Measurements from ENCODE around the gene PCDHB11. TPM values are rescaled to one million over a fixed set of nuclear protein-coding genes. Genes with fewer than 3 reads are reported as not detected.
"Not testable (repeated sequence)": the region's sequence is repeated elsewhere in the genome, so short reads cannot be mapped to it uniquely, and the experiment has no call there.

Gene PCDHB11
- total RNA-seq, 1 donor from 2014 or later: 6.4 TPM

DNA sequence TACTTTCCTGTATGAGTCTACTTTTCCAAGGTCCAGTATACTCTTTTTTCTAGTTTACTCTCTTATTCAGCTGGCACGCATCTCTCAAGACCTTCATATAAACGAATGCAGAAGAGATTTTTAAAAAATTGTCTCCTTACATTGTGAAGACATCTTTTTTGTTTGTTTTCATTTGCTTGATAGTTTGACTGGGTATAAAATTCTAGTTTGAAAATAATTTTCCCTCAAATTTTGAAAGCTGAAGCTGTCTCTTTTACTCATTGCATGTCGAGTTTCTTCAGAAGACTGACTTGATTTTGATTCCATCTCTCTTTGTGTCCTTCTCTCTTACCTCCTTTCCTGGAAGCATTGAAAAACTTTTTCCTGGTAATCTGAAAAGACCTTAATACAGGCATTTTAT lies 3.1 kb upstream of the PCDHB11 start:
- no peak for DNase-seq (ENCODE audit: low spot score in 2 of 2, unreplicated experiment in 2 of 2)
- H3K27ac Mint-ChIP-seq: no peak overlapping the region
- H3K27me3 Mint-ChIP-seq (ENCODE audit: low read depth): no peaks in the 10 kb centered on the region
- peaks cover 65% of the 10 kb centered on the region for H3K36me3 Mint-ChIP-seq
- H3K9me3 Mint-ChIP-seq: peaks cover 73% of the 10 kb centered on the region
- TF ChIP-seq, protein P1, sequence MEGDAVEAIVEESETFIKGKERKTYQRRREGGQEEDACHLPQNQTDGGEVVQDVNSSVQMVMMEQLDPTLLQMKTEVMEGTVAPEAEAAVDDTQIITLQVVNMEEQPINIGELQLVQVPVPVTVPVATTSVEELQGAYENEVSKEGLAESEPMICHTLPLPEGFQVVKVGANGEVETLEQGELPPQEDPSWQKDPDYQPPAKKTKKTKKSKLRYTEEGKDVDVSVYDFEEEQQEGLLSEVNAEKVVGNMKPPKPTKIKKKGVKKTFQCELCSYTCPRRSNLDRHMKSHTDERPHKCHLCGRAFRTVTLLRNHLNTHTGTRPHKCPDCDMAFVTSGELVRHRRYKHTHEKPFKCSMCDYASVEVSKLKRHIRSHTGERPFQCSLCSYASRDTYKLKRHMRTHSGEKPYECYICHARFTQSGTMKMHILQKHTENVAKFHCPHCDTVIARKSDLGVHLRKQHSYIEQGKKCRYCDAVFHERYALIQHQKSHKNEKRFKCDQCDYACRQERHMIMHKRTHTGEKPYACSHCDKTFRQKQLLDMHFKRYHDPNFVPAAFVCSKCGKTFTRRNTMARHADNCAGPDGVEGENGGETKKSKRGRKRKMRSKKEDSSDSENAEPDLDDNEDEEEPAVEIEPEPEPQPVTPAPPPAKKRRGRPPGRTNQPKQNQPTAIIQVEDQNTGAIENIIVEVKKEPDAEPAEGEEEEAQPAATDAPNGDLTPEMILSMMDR (IDR thresholded peaks at IDR 0.05; ENCODE audit: unreplicated experiment): no peak
- no peak overlapping the region for H3K4me3 Mint-ChIP-seq
- H3K4me1 Mint-ChIP-seq: no peaks in the 10 kb centered on the region

DNA sequence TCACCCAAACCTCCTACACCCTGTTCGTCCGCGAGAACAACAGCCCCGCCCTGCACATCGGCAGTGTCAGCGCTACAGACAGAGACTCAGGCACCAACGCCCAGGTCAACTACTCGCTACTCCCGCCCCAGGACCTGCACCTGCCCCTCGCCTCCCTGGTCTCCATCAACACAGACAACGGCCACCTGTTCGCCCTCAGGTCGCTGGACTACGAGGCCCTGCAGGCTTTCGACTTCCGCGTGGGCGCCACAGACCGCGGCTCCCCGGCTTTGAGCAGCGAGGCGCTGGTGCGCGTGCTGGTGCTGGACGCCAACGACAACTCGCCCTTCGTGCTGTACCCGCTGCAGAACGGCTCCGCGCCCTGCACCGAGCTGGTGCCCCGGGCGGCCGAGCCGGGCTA lies 1.7 kb downstream of the PCDHB11 start:
- not testable (repeated sequence) for DNase-seq (ENCODE audit: low spot score in 2 of 2, unreplicated experiment in 2 of 2); H3K4me1 Mint-ChIP-seq; H3K4me3 Mint-ChIP-seq; H3K27ac Mint-ChIP-seq; H3K27me3 Mint-ChIP-seq (ENCODE audit: low read depth)
- Mint-ChIP-seq H3K9me3 (peaks cover 60% of the 10 kb centered on the region), H3K36me3 (peaks cover 55% of the 10 kb centered on the region)

DNA sequence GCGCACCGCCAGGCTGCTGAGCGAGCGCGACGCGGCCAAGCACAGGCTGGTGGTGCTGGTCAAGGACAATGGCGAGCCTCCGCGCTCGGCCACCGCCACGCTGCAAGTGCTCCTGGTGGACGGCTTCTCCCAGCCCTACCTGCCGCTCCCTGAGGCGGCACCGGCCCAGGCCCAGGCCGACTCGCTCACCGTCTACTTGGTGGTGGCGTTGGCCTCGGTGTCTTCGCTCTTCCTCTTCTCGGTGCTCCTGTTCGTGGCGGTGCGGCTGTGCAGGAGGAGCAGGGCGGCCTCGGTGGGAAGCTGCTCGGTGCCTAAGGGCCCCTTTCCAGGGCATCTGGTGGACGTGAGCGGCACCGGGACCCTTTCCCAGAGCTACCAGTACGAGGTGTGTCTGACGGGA lies 2.2 kb downstream of the PCDHB11 start:
- H3K27me3 Mint-ChIP-seq (ENCODE audit: low read depth); DNase-seq (ENCODE audit: low spot score in 2 of 2, unreplicated experiment in 2 of 2); H3K4me3 Mint-ChIP-seq; H3K4me1 Mint-ChIP-seq; H3K27ac Mint-ChIP-seq: not testable (repeated sequence)
- Mint-ChIP-seq H3K9me3 (peaks cover 58% of the 10 kb centered on the region), H3K36me3 (peaks cover 53% of the 10 kb centered on the region)

GRCh38 chr5:141208478-141208877 lies 9.1 kb downstream of the PCDHB11 start, which contains the start of gene PCDHB12:
TSS of gene PCDHB12 (plus strand) at chr5:141208719. CDS start at chr5:141208908, 189 bp downstream.
- Mint-ChIP-seq H3K27me3 (ENCODE audit: low read depth) (no peaks in the 10 kb centered on the region), H3K36me3 (peaks cover 50% of the 10 kb centered on the region), H3K4me3 (peak within 1 kb of the TSS; percentile 36), H3K9me3 (peaks cover 62% of the 10 kb centered on the region), H3K4me1 (no peaks in the 10 kb centered on the region), H3K27ac (no peak within 1 kb of the TSS)
- DNase-seq (ENCODE audit: low spot score in 2 of 2, unreplicated experiment in 2 of 2): no peak
- TF ChIP-seq, protein P1 (IDR thresholded peaks at IDR 0.05; ENCODE audit: unreplicated experiment): peak; percentile 4

DNA sequence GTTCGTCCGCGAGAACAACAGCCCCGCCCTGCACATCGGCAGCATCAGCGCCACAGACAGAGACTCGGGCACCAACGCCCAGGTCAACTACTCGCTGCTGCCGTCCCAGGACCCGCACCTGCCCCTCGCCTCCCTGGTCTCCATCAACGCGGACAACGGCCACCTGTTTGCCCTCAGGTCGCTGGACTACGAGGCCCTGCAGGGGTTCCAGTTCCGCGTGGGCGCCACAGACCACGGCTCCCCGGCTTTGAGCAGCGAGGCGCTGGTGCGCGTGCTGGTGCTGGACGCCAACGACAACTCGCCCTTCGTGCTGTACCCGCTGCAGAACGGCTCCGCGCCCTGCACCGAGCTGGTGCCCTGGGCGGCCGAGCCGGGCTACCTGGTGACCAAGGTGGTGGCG lies 10.9 kb downstream of the PCDHB11 start:
- H3K36me3 Mint-ChIP-seq: peaks cover 55% of the 10 kb centered on the region
- not testable (repeated sequence) for H3K4me3 Mint-ChIP-seq; H3K27me3 Mint-ChIP-seq (ENCODE audit: low read depth); H3K4me1 Mint-ChIP-seq; DNase-seq (ENCODE audit: low spot score in 2 of 2, unreplicated experiment in 2 of 2); H3K27ac Mint-ChIP-seq
- H3K9me3 Mint-ChIP-seq: peaks cover 67% of the 10 kb centered on the region

DNA sequence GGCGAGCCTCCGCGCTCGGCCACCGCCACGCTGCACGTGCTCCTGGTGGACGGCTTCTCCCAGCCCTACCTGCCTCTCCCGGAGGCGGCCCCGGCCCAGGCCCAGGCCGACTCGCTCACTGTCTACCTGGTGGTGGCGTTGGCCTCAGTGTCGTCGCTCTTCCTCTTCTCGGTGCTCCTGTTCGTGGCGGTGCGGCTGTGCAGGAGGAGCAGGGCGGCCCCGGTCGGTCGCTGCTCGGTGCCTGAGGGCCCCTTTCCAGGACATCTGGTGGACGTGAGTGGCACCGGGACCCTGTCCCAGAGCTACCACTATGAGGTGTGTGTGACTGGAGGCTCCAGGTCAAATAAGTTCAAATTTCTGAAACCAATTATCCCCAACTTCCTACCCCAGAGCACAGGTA lies 11.4 kb downstream of the PCDHB11 start:
- not testable (repeated sequence) for H3K4me3 Mint-ChIP-seq; DNase-seq (ENCODE audit: low spot score in 2 of 2, unreplicated experiment in 2 of 2); H3K27ac Mint-ChIP-seq; H3K27me3 Mint-ChIP-seq (ENCODE audit: low read depth); H3K4me1 Mint-ChIP-seq
- Mint-ChIP-seq H3K9me3 (peaks cover 66% of the 10 kb centered on the region), H3K36me3 (peaks cover 54% of the 10 kb centered on the region)

- H3K27ac Mint-ChIP-seq; H3K4me1 Mint-ChIP-seq; H3K27me3 Mint-ChIP-seq (ENCODE audit: low read depth); DNase-seq (ENCODE audit: low spot score in 2 of 2, unreplicated experiment in 2 of 2): not testable (repeated sequence)
- peak within 1 kb of the TSS; percentile 15 for H3K4me3 Mint-ChIP-seq
- peaks cover 59% of the 10 kb centered on the region for H3K9me3 Mint-ChIP-seq
- H3K36me3 Mint-ChIP-seq: peaks cover 60% of the 10 kb centered on the region
These were observed 14.4 kb downstream of the PCDHB11 start, which contains the start of gene PCDHB13 for GRCh38 chr5:141213656-141214339. TSS of gene PCDHB13 (plus strand) at chr5:141213919. CDS start at chr5:141214124, 205 bp downstream.

GRCh38 chr5:141214583-141214982 lies 15.2 kb downstream of the PCDHB11 start:
- H3K27ac Mint-ChIP-seq; H3K4me1 Mint-ChIP-seq; H3K4me3 Mint-ChIP-seq; H3K27me3 Mint-ChIP-seq (ENCODE audit: low read depth); DNase-seq (ENCODE audit: low spot score in 2 of 2, unreplicated experiment in 2 of 2): not testable (repeated sequence)
- H3K9me3 Mint-ChIP-seq: peaks cover 59% of the 10 kb centered on the region
- H3K36me3 Mint-ChIP-seq: peaks cover 61% of the 10 kb centered on the region

- H3K27me3 Mint-ChIP-seq (ENCODE audit: low read depth); H3K27ac Mint-ChIP-seq; DNase-seq (ENCODE audit: low spot score in 2 of 2, unreplicated experiment in 2 of 2); H3K4me3 Mint-ChIP-seq; H3K4me1 Mint-ChIP-seq: not testable (repeated sequence)
- Mint-ChIP-seq H3K9me3 (peaks cover 63% of the 10 kb centered on the region), H3K36me3 (peaks cover 64% of the 10 kb centered on the region)
These were observed 16.1 kb downstream of the PCDHB11 start for GRCh38 chr5:141215504-141215903.

DNA sequence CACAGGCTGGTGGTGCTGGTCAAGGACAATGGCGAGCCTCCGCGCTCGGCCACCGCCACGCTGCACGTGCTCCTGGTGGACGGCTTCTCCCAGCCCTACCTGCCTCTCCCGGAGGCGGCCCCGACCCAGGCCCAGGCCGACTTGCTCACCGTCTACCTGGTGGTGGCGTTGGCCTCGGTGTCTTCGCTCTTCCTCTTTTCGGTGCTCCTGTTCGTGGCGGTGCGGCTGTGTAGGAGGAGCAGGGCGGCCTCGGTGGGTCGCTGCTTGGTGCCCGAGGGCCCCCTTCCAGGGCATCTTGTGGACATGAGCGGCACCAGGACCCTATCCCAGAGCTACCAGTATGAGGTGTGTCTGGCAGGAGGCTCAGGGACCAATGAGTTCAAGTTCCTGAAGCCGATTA lies 16.6 kb downstream of the PCDHB11 start:
- peaks cover 65% of the 10 kb centered on the region for H3K36me3 Mint-ChIP-seq
- not testable (repeated sequence) for H3K27ac Mint-ChIP-seq; H3K4me1 Mint-ChIP-seq; H3K4me3 Mint-ChIP-seq; H3K27me3 Mint-ChIP-seq (ENCODE audit: low read depth); DNase-seq (ENCODE audit: low spot score in 2 of 2, unreplicated experiment in 2 of 2)
- H3K9me3 Mint-ChIP-seq: peaks cover 69% of the 10 kb centered on the region

Data from mesothelial cell of epicardium (in vitro differentiated cells).